GM23248 (cell line): Measurements from ENCODE around the gene SCYL1.

Source experiments
- EZH2 ChIP-seq: fragments of 200-600 bp; sonication (generic); IDR thresholded peaks from 2 replicates; pipeline ENCODE4 v1.6.1; 2018; ENCODE audit warnings: antibody characterized with exemption, mild to moderate bottlenecking; ENCODE audit not compliant: insufficient read depth, poor library complexity, severe bottlenecking
- EZH2phosphoT487 ChIP-seq: fragments of 200-600 bp; sonication (generic); IDR thresholded peaks from 2 replicates; pipeline ENCODE4 v1.6.1; 2018; ENCODE audit warnings: antibody characterized with exemption, moderate library complexity, mild to moderate bottlenecking, low read depth; ENCODE audit not compliant: insufficient read depth

DNA sequence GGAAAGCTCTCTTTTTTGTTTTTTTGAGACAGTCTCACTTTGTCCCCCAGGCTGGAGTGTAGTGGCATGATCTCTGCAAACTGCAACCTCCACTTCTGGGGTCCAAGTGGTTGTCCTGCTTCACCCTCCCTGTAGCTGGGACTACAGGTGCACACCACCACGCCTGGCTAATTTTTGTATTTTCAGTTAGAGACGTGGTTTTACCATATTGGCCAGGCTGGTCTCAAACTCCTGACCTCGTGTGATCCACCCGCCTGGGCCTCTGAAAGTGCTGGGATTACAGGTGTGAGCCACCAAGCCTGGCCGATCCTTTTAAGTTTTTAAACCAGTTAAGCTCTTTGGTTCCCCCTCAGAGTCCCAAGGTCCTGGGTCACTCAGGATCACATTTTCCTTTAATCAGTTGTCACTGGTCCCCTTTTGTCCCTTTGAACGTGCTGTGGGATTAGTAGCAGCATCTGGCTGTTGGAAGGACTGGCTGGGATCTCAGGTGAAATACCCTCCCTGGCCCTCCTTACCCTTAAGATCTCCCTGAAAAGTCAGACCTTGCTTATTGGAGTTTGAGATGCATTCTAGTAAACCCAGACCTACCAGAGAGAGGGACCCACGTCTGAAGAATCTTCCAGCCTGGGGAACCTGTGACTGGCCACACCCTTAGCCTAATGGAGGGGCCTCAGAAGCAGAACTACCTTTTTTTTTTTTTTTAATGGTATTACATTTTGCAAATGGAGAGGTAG is 17.9 kb upstream of the SCYL1 start:
- no peak for TF ChIP-seq EZH2
- peak; percentile 52; the same call in 1 of the 2 replicates for TF ChIP-seq EZH2phosphoT487
